ENCODE data around the gene TACC3. TPM values are rescaled to one million over a fixed set of nuclear protein-coding genes. Genes with fewer than 3 reads are reported as not detected.

The TACC3 gene
- total RNA-seq, 1 experiment from 2014 or later = 156 TPM

DNA sequence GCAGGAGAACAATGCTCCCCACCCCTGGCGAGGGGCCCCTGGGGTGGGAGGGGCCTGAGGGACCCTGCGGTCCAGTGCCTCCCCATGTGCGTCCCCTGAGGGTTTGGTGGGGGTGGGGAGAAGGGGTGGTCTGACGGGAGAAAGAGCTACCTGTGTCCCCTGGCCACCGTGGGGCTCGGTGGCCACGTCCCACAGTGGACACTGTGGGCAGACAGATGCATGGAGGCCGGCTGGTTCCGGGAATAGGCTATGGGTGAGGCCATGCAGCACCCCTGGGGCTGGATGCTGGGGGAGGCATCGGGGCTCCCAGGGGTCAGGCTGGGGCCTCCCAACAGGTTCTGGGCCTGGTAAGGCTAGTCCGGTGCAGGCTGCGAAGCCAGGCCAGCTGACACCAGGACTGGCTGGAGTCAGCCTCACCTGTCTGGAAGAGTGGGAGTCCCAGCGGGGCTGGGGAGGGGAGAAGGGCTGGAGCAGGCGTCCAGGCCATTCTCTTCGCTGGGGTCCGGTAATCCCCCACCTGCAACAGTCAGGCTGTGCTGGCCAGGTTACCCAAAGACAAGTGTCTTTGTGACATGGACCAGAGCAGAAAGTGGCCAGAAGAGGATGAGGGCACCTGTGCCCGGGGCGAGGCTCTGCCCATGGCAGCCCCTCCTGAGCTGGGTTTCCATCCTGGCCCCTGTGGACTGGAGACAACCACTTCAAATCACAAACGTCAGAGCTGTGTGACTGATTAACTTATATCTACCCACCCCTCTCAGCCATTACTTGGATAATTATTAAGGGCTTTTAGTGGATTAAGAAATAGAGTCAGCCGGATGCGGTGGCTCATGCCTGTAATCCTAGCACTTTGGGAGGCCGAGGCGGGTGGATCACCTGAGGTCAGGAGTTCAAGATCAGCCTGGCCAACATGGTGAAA, 35.8 kb upstream of the TACC3 start:
- Histone ChIP-seq H4K20me1 (ENCODE audit: control insufficient read depth, insufficient read depth, insufficient read length) (no peaks in the 10 kb centered on the region), H4K91ac (ENCODE audit: insufficient read length, low read depth, low read length) (no peak overlapping the region), H3K27ac (ENCODE audit: insufficient read length, low read depth, low read length) (no peak overlapping the region), H3K9ac (ENCODE audit: extremely low read depth, insufficient read length, low read length) (no peak overlapping the region), H3K23me2 (ENCODE audit: insufficient read length, low read depth, low read length, poor library complexity, severe bottlenecking) (peaks cover 2% of the 10 kb centered on the region), H3K27me3 (ENCODE audit: insufficient read depth, low read length) (peaks cover 7% of the 10 kb centered on the region; the same call in 1 of the 2 replicates), H4K5ac (ENCODE audit: insufficient read length, low read depth, low read length) (no peak overlapping the region), H2AFZ (ENCODE audit: low read length) (no peak overlapping the region), H3K9me3 (ENCODE audit: control insufficient read depth, low read depth, low read length) (no peaks in the 10 kb centered on the region), H2BK120ac (ENCODE audit: low read depth, low read length, poor library complexity, severe bottlenecking) (no peak overlapping the region), H3T11ph (ENCODE audit: low read length) (no peak overlapping the region), H3K23ac (ENCODE audit: insufficient read length, low read depth, low read length) (no peak overlapping the region), H3K79me2 (ENCODE audit: insufficient read depth, low read length) (no peaks in the 10 kb centered on the region), H3K4me1 (ENCODE audit: insufficient read depth, low read length) (no peaks in the 10 kb centered on the region), H3K56ac (ENCODE audit: insufficient read length, low read depth, low read length) (no peak overlapping the region), H3K79me1 (ENCODE audit: insufficient read depth, low read depth, low read length, poor library complexity, severe bottlenecking) (no peaks in the 10 kb centered on the region), H3K4ac (ENCODE audit: low read depth, low read length) (no peak overlapping the region), H2AK5ac (ENCODE audit: insufficient read length, low read length) (no peak overlapping the region), H3K14ac (ENCODE audit: insufficient read depth, low read length) (no peak overlapping the region), H4K8ac (replicated peaks; ENCODE audit: insufficient read length, low read depth, low read length) (no peak overlapping the region), H3K4me2 (ENCODE audit: insufficient read depth, insufficient read length, low read length) (no peak overlapping the region), H2BK15ac (ENCODE audit: low read depth, low read length) (no peak overlapping the region), H2BK12ac (ENCODE audit: insufficient read length, low read depth, low read length) (no peak overlapping the region), H2BK5ac (ENCODE audit: insufficient read length, low read length) (no peak overlapping the region), H3K18ac (ENCODE audit: insufficient read length, low read depth, low read length) (no peak overlapping the region), H2BK20ac (ENCODE audit: low read depth, low read length, poor library complexity, severe bottlenecking) (no peak overlapping the region)
- Mint-ChIP-seq H3K9me3 (peaks cover 2% of the 10 kb centered on the region in 2 experiments; a peak in 1 of 5 replicates), H3K27ac (no peak overlapping the region), H3K4me1 (peaks cover 16% of the 10 kb centered on the region in 2 experiments), H3K4me3 (no peak overlapping the region), H3K27me3 (ENCODE audit: low read depth) (peaks cover 28% of the 10 kb centered on the region), H3K36me3 (ENCODE audit: insufficient read depth in 1 of 3, low read depth in 3 of 3) (peaks cover 2 to 6% (median 5%) of the 10 kb centered on the region in 3 experiments; a peak in 6 of 7 replicates)
- TF ChIP-seq, protein P1, sequence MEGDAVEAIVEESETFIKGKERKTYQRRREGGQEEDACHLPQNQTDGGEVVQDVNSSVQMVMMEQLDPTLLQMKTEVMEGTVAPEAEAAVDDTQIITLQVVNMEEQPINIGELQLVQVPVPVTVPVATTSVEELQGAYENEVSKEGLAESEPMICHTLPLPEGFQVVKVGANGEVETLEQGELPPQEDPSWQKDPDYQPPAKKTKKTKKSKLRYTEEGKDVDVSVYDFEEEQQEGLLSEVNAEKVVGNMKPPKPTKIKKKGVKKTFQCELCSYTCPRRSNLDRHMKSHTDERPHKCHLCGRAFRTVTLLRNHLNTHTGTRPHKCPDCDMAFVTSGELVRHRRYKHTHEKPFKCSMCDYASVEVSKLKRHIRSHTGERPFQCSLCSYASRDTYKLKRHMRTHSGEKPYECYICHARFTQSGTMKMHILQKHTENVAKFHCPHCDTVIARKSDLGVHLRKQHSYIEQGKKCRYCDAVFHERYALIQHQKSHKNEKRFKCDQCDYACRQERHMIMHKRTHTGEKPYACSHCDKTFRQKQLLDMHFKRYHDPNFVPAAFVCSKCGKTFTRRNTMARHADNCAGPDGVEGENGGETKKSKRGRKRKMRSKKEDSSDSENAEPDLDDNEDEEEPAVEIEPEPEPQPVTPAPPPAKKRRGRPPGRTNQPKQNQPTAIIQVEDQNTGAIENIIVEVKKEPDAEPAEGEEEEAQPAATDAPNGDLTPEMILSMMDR (conservative IDR thresholded peaks at IDR 0.05) = no peak
- DNase-seq = no peak
- no CpG with 5 or more reads among the region's 23 CpGs for WGBS (ENCODE audit: extremely low coverage, insufficient read length, low lambda C conversion rate)
